Loucy (cell line): ENCODE measurements around the gene NCOA1.

Experiments used
- H2AFZ ChIP-seq: fragments of 200-600 bp; sonication (generic); 2 replicates; pipeline ENCODE4 v1.6.0; 2016; ENCODE audit warnings: antibody characterized with exemption, mild to moderate bottlenecking, low read length, moderate library complexity
- H3F3A ChIP-seq: fragments of 200-600 bp; 2 replicates; pipeline ENCODE4 v1.6.0; 2016; ENCODE audit warnings: antibody characterized with exemption, low read depth, mild to moderate bottlenecking
- H3K27me3 ChIP-seq: fragments of 200-600 bp; sonication (generic); 2 replicates; pipeline ENCODE4 v1.6.1; 2014; ENCODE audit warnings: low read length, mild to moderate bottlenecking; ENCODE audit not compliant: insufficient read depth, poor library complexity, severe bottlenecking
- H3K36me3 ChIP-seq: fragments of 200-600 bp; sonication (generic); 2 replicates; pipeline ENCODE4 v1.6.1; 2016; ENCODE audit warnings: low read length; ENCODE audit not compliant: insufficient read depth
- H3K4me1 ChIP-seq: fragments of 200-600 bp; sonication (generic); 2 replicates; pipeline ENCODE4 v1.5.1; 2014; ENCODE audit warnings: low read length, mild to moderate bottlenecking; ENCODE audit not compliant: insufficient read depth, poor library complexity, severe bottlenecking
- H3K4me2 ChIP-seq: fragments of 200-600 bp; sonication (generic); 2 replicates; pipeline ENCODE4 v1.6.0; 2014; ENCODE audit warnings: antibody characterized with exemption, low read length, low read depth, mild to moderate bottlenecking; ENCODE audit not compliant: poor library complexity, severe bottlenecking
- H3K4me3 ChIP-seq: fragments of 200-600 bp; sonication (generic); 2 replicates; pipeline ENCODE4 v1.5.1; 2014; ENCODE audit warnings: low read length, mild to moderate bottlenecking, mixed read lengths; ENCODE audit not compliant: poor library complexity, severe bottlenecking
- H3K79me2 ChIP-seq: fragments of 200-600 bp; sonication (generic); 2 replicates; pipeline ENCODE4 v1.6.1; 2014; ENCODE audit warnings: low read length; ENCODE audit not compliant: insufficient read depth
- H3K9ac ChIP-seq: fragments of 200-600 bp; sonication (generic); 2 replicates; pipeline ENCODE4 v1.6.0; 2014; ENCODE audit warnings: mild to moderate bottlenecking, low read depth, low read length, moderate library complexity; ENCODE audit not compliant: poor library complexity, severe bottlenecking
- H3K9me2 ChIP-seq: fragments of 200-600 bp; sonication (generic); replicated peaks from 2 replicates; pipeline ENCODE4 v1.6.1; 2016; ENCODE audit warnings: low read depth, low read length, mixed read lengths
- H3K9me3 ChIP-seq: fragments of 200-600 bp; sonication (generic); 2 replicates; pipeline ENCODE4 v1.6.1; 2014; ENCODE audit warnings: mild to moderate bottlenecking, antibody characterized with exemption, low read length, low read depth; ENCODE audit not compliant: insufficient read depth
- H4K20me1 ChIP-seq: fragments of 200-600 bp; sonication (generic); 2 replicates; pipeline ENCODE4 v1.6.0; 2014; ENCODE audit warnings: antibody characterized with exemption, low read length, mild to moderate bottlenecking; ENCODE audit not compliant: insufficient read depth, poor library complexity, severe bottlenecking
- EZH2phosphoT487 ChIP-seq: fragments of 200-600 bp; IDR thresholded peaks from 2 replicates; pipeline ENCODE4 v1.6.1; 2018; ENCODE audit warnings: antibody characterized with exemption, mild to moderate bottlenecking, moderate library complexity, borderline replicate concordance
- TF ChIP-seq, protein P1 (sequence below): fragments of 200-600 bp; sonication (generic); conservative IDR thresholded peaks from 2 replicates; pipeline ENCODE4 v1.5.1; 2014; ENCODE audit warnings: mild to moderate bottlenecking, antibody characterized with exemption, low read length

NCOA1 gene

DNA sequence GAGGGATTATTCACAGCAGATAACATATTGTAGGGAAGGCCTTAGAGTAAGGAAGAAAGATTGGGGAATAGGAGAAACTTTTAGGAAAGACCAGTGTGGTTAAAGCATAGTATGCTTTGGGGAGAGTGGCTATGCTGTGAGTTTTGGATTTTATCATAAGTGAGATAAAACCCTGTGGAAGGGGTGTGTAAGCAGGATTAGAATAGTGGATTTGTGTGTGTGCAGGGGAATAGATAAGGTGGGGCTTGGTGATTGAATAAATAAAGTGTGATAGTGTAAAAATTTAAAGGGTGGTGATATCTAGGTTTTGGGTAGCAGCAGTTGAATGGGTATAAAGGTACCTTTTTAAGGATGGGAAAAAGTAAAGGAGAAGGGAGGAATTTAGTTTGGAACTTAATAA, 137.7 kb downstream of the NCOA1 start:
- TF ChIP-seq, protein P1, sequence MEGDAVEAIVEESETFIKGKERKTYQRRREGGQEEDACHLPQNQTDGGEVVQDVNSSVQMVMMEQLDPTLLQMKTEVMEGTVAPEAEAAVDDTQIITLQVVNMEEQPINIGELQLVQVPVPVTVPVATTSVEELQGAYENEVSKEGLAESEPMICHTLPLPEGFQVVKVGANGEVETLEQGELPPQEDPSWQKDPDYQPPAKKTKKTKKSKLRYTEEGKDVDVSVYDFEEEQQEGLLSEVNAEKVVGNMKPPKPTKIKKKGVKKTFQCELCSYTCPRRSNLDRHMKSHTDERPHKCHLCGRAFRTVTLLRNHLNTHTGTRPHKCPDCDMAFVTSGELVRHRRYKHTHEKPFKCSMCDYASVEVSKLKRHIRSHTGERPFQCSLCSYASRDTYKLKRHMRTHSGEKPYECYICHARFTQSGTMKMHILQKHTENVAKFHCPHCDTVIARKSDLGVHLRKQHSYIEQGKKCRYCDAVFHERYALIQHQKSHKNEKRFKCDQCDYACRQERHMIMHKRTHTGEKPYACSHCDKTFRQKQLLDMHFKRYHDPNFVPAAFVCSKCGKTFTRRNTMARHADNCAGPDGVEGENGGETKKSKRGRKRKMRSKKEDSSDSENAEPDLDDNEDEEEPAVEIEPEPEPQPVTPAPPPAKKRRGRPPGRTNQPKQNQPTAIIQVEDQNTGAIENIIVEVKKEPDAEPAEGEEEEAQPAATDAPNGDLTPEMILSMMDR: no peak
- H3F3A ChIP-seq: no peaks in the 10 kb centered on the region
- H3K4me1 ChIP-seq: peaks cover 16% of the 10 kb centered on the region
- no peaks in the 10 kb centered on the region for H3K27me3 ChIP-seq
- no peak overlapping the region for H3K4me2 ChIP-seq
- H4K20me1 ChIP-seq: no peaks in the 10 kb centered on the region
- no peak overlapping the region for H3K9ac ChIP-seq
- no peaks in the 10 kb centered on the region for H3K36me3 ChIP-seq
- no peaks in the 10 kb centered on the region for H3K9me3 ChIP-seq
- H3K4me3 ChIP-seq: no peak overlapping the region
- H3K79me2 ChIP-seq: peaks cover 17% of the 10 kb centered on the region; the same call in 1 of the 2 replicates
- no peak overlapping the region for H2AFZ ChIP-seq
- H3K9me2 ChIP-seq: no peaks in the 10 kb centered on the region

DNA sequence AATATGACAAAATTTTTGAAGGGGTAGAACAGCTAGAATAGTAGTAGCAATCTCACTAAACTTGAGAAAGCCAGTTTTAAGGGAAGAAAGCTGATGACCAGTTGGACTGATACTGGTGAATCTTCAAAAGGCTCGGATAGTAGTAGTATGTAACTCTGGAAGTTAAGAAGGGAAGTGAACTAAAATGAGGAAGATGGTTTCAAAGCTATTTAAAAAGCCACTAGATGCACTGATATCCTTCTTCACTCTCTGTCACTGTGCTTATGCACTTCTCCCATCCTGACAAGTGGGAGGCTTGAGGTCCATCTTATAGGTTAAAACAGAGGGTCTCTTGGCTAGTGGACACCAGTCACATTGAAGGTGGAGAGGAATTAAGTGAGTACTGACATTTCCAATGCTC, 141.1 kb downstream of the NCOA1 start:
- TF ChIP-seq EZH2phosphoT487: no peak
- TF ChIP-seq, protein P1: no peak
- peaks cover 10% of the 10 kb centered on the region; the same call in 1 of the 2 replicates for H3K79me2 ChIP-seq

DNA sequence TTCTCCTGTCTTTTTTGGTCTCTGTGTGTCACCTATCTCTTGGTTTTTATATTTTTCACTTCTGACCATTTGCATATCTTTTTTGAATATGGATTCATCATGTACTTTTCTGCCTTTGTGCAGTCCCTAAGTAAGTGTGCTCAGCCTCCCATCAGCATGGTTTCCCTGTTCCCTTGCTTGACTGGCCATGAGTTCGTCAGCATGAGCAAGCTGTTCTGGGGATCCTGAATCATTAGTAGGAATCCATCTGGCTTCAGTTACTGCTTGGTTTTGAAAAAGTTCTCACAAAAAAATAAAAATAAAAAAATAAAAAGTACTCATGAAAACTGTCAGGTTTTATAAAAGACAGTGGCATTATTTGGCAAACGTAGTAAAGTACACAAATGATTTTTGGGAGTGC, 144.1 kb downstream of the NCOA1 start:
- TF ChIP-seq, protein P1: no peak
- TF ChIP-seq EZH2phosphoT487: no peak
- H3K4me1 ChIP-seq: no peaks in the 10 kb centered on the region
- H3K36me3 ChIP-seq: no peaks in the 10 kb centered on the region
- no peak overlapping the region for H3K4me3 ChIP-seq
- H3K4me2 ChIP-seq: no peak overlapping the region
- no peaks in the 10 kb centered on the region for H4K20me1 ChIP-seq
- H3K9ac ChIP-seq: no peak overlapping the region
- H2AFZ ChIP-seq: no peak overlapping the region
- 0 out of 2 replicates have a peak, but pooled peaks cover 2% of the 10 kb centered on the region for H3K9me3 ChIP-seq
- H3K79me2 ChIP-seq: peaks cover 3% of the 10 kb centered on the region; the same call in 1 of the 2 replicates
- no peaks in the 10 kb centered on the region for H3K9me2 ChIP-seq
- no peaks in the 10 kb centered on the region for H3K27me3 ChIP-seq
- no peaks in the 10 kb centered on the region for H3F3A ChIP-seq

More for the DNA sequence above, 141.1 kb downstream of the NCOA1 start:
- no peak overlapping the region for H3K9ac ChIP-seq
- H3K4me2 ChIP-seq: no peak overlapping the region
- H3K9me2 ChIP-seq: no peaks in the 10 kb centered on the region
- H4K20me1 ChIP-seq: no peaks in the 10 kb centered on the region
- H3F3A ChIP-seq: no peaks in the 10 kb centered on the region
- no peaks in the 10 kb centered on the region for H3K36me3 ChIP-seq
- H2AFZ ChIP-seq: no peak overlapping the region
- H3K4me3 ChIP-seq: no peak overlapping the region
- no peaks in the 10 kb centered on the region for H3K9me3 ChIP-seq
- H3K27me3 ChIP-seq: no peaks in the 10 kb centered on the region
- H3K4me1 ChIP-seq: no peaks in the 10 kb centered on the region
